Measurements from ENCODE around the gene RPGRIP1.
A peak's percentile ranks its signal among the peaks of the same experiment; 100 is the strongest.

RPGRIP1 gene

DNA sequence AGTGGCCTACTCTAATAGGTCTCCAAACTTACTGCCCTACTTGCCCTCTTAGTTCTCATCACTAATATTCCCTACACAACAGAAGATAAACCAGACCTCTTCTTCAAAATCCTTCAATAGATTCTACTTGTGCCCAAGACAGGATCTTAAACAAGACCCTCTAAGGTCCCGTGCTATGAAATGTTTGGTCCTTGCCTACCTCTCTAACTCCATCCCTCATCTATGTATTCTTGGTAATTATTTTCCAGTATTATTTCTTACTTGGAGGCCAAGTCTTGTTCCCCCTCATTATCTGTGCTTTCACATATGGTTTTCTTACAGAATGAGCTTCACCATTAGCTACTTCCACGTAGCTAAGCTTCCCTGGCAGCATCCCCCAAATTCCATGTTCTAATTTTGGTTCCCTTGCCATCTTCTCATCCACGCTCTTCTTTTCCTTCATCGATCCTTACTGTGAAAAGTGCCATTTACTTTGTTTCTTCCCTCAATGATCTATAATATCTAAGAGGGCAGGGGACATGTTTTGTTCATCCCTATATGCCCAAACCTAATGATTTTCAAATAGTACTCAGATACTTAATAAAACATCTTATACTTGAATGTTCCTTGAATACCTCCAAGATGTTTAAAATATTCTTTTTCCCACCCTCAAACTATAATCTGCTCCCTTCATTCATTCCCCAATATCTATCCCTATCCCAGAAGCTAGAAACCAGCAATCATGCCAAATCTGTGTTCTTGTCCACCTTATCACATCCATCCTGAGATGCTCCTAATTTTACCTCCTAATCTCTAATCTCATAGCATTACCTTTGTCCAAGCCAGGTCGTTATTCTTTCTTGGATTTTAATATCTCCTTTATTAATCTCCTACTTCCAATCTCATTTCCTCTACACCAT lies 20.7 kb upstream of the RPGRIP1 start:
- no peak for TF ChIP-seq CTCF (IDR thresholded peaks at IDR 0.05; ENCODE audit: low read depth, low read length)
- DNase-seq (ENCODE audit: extremely low read depth, low read depth), result no peak

DNA sequence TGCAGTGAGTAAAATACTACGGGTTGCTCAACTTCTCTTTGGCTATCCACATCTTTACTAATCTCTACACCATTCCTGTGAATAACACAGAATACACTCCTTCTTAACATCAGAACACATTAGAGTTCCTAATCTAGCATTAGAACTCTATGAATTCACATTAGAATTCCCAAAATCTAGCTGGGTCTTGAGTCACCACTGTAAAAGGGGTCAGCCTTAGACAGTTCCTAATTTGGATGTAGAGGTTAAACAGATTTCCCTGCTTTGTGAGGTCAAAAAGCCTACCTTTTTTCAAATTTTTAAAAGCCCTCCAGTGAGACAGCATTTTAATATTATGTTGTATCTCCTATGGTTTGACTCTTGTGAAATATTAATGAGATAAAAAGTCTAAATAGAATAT lies 18.1 kb upstream of the RPGRIP1 start:
- DNase-seq (ENCODE audit: extremely low read depth, low read depth), result no peak
- TF ChIP-seq CTCF (IDR thresholded peaks at IDR 0.05; ENCODE audit: low read depth, low read length), result no peak

DNA sequence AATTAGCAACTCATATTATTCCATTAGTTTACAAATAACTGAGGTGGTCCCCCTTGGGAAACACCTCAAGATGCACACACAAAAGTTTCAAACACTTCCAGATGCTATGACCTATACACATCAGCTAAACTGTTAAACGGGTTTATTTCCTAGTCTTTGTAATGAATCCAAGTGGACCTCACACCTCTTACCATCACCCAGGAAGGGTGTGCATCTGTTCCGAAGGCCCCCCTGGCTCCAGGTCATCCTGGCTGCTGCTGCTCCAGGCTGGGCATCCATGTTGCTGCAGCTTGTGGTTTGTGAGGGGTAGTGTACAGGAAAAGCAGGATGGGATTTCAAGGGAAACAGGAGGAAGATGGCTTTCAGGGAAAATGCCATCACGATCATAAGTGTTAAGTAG lies 17.5 kb upstream of the RPGRIP1 start:
- DNase-seq (ENCODE audit: extremely low read depth, low read depth), result no peak

GRCh38 chr14:21263284-21264024 lies 16.4 kb upstream of the RPGRIP1 start:
- TF ChIP-seq CTCF (IDR thresholded peaks at IDR 0.05; ENCODE audit: low read depth, low read length), result no peak
- DNase-seq (ENCODE audit: extremely low read depth, low read depth), result no peak

More for the DNA sequence above, 17.5 kb upstream of the RPGRIP1 start:
- TF ChIP-seq CTCF (IDR thresholded peaks at IDR 0.05; ENCODE audit: low read depth, low read length), result no peak

GRCh38 chr14:21264025-21264801 lies 15.7 kb upstream of the RPGRIP1 start:
- DNase-seq (ENCODE audit: extremely low read depth, low read depth), result peak; percentile 37
- no peak for TF ChIP-seq CTCF (IDR thresholded peaks at IDR 0.05; ENCODE audit: low read depth, low read length)

GRCh38 chr14:21267431-21267845 lies 12.4 kb upstream of the RPGRIP1 start:
- no peak for TF ChIP-seq CTCF (IDR thresholded peaks at IDR 0.05; ENCODE audit: low read depth, low read length)
- no peak for DNase-seq (ENCODE audit: extremely low read depth, low read depth)
